ENCODE measurements around the gene LRRK1. TPM values are rescaled to one million over a fixed set of nuclear protein-coding genes. Genes with fewer than 3 reads are reported as not detected.

The LRRK1 gene
- total and polyA plus RNA-seq, 2 of the 13 experiments (the other 11 are each of a cell fraction or from before 2014, with no cell fraction given) = 0.13 to 1.2 TPM

DNA sequence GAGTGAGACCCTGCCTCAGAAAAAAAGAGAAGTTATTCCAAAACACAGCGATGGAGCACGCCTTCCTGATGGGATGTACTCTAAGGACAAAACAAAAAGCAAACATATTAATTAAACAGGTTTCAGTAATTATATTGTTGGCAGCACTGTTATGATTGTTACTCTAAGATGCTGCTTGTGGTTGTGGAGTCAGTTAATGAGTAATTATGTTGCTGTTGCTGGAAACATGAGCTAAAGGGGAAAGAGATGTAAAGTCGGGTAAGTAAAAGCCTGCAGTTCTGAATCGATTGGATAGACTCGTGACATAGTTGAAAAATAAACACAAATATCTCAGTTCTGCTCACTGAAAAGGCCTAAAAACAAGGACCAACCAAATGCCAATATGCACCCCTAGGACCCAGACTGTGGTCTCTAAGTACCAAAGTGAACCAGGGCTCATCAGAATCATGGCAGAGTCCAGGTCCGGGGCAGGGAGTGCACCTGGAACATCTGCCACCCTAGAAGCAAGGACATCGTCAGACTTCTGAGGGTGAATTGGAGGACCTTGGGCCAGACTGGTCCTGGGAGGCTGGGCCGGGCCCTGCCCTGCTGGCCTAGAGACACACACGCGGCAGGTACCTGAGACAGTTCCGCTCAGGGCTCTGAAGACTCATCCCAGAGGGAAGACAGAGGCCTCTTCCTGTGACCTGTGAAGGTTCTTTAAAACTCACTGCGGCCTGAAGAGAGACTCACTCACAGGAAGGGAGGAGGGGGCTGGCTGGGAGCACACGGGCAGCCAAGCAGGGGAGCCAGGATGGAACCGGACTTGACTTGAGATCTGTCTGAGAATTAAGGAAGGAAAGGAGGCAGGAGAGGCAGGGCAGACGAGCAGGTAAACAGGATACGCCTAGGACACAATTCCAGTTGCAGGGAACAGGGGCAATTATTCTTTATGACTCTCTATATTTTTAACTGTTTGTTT is 140.5 kb downstream of the LRRK1 start:
- H3K27ac ChIP-seq (ENCODE audit: extremely low read length, insufficient read depth, low read length) = no peak overlapping the region
- no peak for ATAC-seq
- peaks cover 2 to 4% of the 10 kb centered on the region in 2 experiments; a peak in 2 of 5 replicates for H3K36me3 ChIP-seq (replicated peaks in 1 of 2; ENCODE audit: control insufficient read depth in 1 of 2, insufficient read depth in 2 of 2, low read length in 2 of 2)
- H3K9ac ChIP-seq (ENCODE audit: insufficient read depth, low read depth, low read length) = no peak overlapping the region
- no peak for DNase-seq (ENCODE audit: low spot score)
- no peaks in the 10 kb centered on the region for H3K27me3 ChIP-seq (ENCODE audit: control insufficient read depth in 1 of 2, insufficient read depth in 2 of 2, low read length in 2 of 2)
- ChIA-PET POLR2A (interaction anchor here (2.3 kb wide), 1 partner anchor 9 kb away, joined by 5 read pairs; no protein-coding TSS in a partner anchor), CTCF (ENCODE audit: low intra/inter-chr PET ratio, low total read pairs) (no interaction called here)
- no peak overlapping the region for H2AFZ ChIP-seq (ENCODE audit: low read length)
- intact Hi-C loops (cut with micrococcal nuclease; ENCODE audit: unreplicated experiment) = no loop called here
- H3K4me1 ChIP-seq (ENCODE audit: insufficient read depth, low read length) = peaks cover 52% of the 10 kb centered on the region
- H4K20me1 ChIP-seq (ENCODE audit: insufficient read depth, low read length) = no peaks in the 10 kb centered on the region
- in situ Hi-C loops (cut with HindIII; ENCODE audit: extremely low pct_ligation_motif_present, low pct_unique_long_range_greater_than_20kb) = no loop called here
- TF ChIP-seq ZNF777 (CRISPR knock-in tag; IDR thresholded peaks at IDR 0.05) = no peak
- no peak for TF ChIP-seq DMAP1 (CRISPR knock-in tag; IDR thresholded peaks at IDR 0.05)
- TF ChIP-seq ZNF891 (CRISPR knock-in tag; IDR thresholded peaks at IDR 0.05) = no peak
- TF ChIP-seq, protein P1, sequence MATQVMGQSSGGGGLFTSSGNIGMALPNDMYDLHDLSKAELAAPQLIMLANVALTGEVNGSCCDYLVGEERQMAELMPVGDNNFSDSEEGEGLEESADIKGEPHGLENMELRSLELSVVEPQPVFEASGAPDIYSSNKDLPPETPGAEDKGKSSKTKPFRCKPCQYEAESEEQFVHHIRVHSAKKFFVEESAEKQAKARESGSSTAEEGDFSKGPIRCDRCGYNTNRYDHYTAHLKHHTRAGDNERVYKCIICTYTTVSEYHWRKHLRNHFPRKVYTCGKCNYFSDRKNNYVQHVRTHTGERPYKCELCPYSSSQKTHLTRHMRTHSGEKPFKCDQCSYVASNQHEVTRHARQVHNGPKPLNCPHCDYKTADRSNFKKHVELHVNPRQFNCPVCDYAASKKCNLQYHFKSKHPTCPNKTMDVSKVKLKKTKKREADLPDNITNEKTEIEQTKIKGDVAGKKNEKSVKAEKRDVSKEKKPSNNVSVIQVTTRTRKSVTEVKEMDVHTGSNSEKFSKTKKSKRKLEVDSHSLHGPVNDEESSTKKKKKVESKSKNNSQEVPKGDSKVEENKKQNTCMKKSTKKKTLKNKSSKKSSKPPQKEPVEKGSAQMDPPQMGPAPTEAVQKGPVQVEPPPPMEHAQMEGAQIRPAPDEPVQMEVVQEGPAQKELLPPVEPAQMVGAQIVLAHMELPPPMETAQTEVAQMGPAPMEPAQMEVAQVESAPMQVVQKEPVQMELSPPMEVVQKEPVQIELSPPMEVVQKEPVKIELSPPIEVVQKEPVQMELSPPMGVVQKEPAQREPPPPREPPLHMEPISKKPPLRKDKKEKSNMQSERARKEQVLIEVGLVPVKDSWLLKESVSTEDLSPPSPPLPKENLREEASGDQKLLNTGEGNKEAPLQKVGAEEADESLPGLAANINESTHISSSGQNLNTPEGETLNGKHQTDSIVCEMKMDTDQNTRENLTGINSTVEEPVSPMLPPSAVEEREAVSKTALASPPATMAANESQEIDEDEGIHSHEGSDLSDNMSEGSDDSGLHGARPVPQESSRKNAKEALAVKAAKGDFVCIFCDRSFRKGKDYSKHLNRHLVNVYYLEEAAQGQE (IDR thresholded peaks at IDR 0.05; ENCODE audit: borderline replicate concordance in 1 of 2, low read depth in 1 of 2, low read length in 2 of 2) = 0 out of 4 replicates have a peak, but pooled peaks of 1 of the 2 experiments have one; percentile 14
- no peak for TF ChIP-seq KDM4B (CRISPR knock-in tag; IDR thresholded peaks at IDR 0.05)
- TF ChIP-seq RNF2 (conservative IDR thresholded peaks at IDR 0.05; ENCODE audit: low read depth) = no peak
- TF ChIP-seq, protein P2, sequence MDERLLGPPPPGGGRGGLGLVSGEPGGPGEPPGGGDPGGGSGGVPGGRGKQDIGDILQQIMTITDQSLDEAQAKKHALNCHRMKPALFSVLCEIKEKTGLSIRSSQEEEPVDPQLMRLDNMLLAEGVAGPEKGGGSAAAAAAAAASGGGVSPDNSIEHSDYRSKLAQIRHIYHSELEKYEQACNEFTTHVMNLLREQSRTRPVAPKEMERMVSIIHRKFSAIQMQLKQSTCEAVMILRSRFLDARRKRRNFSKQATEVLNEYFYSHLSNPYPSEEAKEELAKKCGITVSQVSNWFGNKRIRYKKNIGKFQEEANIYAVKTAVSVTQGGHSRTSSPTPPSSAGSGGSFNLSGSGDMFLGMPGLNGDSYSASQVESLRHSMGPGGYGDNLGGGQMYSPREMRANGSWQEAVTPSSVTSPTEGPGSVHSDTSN (CRISPR knock-in tag; IDR thresholded peaks at IDR 0.05) = no peak
- TF ChIP-seq RFX5 (IDR thresholded peaks at IDR 0.05; ENCODE audit: low read depth, low read length) = no peak
- TF ChIP-seq, protein P3, sequence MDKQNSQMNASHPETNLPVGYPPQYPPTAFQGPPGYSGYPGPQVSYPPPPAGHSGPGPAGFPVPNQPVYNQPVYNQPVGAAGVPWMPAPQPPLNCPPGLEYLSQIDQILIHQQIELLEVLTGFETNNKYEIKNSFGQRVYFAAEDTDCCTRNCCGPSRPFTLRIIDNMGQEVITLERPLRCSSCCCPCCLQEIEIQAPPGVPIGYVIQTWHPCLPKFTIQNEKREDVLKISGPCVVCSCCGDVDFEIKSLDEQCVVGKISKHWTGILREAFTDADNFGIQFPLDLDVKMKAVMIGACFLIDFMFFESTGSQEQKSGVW (CRISPR knock-in tag; IDR thresholded peaks at IDR 0.05; ENCODE audit: borderline replicate concordance) = no peak
- no peak for TF ChIP-seq NFIB (CRISPR knock-in tag; IDR thresholded peaks at IDR 0.05; ENCODE audit: borderline replicate concordance)
- no peak for TF ChIP-seq KDM5A (IDR thresholded peaks at IDR 0.05; ENCODE audit: borderline replicate concordance, low read length)
- TF ChIP-seq ZNF605 (CRISPR knock-in tag; IDR thresholded peaks at IDR 0.05) = peak; percentile 76; the same call in 1 of the 2 replicates
- TF ChIP-seq, protein P4, sequence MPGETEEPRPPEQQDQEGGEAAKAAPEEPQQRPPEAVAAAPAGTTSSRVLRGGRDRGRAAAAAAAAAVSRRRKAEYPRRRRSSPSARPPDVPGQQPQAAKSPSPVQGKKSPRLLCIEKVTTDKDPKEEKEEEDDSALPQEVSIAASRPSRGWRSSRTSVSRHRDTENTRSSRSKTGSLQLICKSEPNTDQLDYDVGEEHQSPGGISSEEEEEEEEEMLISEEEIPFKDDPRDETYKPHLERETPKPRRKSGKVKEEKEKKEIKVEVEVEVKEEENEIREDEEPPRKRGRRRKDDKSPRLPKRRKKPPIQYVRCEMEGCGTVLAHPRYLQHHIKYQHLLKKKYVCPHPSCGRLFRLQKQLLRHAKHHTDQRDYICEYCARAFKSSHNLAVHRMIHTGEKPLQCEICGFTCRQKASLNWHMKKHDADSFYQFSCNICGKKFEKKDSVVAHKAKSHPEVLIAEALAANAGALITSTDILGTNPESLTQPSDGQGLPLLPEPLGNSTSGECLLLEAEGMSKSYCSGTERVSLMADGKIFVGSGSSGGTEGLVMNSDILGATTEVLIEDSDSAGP (CRISPR knock-in tag; IDR thresholded peaks at IDR 0.05; ENCODE audit: borderline replicate concordance) = no peak
- H3K79me2 ChIP-seq (ENCODE audit: insufficient read depth, low read length) = no peaks in the 10 kb centered on the region
- no peak overlapping the region for H3K4me2 ChIP-seq (ENCODE audit: low read depth, low read length)
- WGBS (ENCODE audit: low lambda C conversion rate) = 90% methylated on average over 14 of the region's 16 CpGs
- no peak for FAIRE-seq
- no TSS peak for BruUV-seq (replicated peaks)
- no peak overlapping the region for H3K4me3 ChIP-seq (replicated peaks in 1 of 3; ENCODE audit: insufficient read depth in 1 of 3, low read depth in 2 of 3, low read length in 3 of 3)
- no peaks in the 10 kb centered on the region for H3K9me3 ChIP-seq (ENCODE audit: low read length)
